HG02943 (cell line): ENCODE measurements around the gene OR2AG1.
"Not testable (repeated sequence)": the region's sequence is repeated elsewhere in the genome, so short reads cannot be mapped to it uniquely, and the experiment has no call there.

Experiments used
- ATAC-seq: cut with Tn5 transposase; IDR thresholded peaks from one replicate; pipeline ENCODE4 v1.9.1; 2021; ENCODE audit warnings: mild to moderate bottlenecking, low read depth, moderate library complexity; ENCODE audit not compliant: unreplicated experiment

OR2AG1 gene

DNA sequence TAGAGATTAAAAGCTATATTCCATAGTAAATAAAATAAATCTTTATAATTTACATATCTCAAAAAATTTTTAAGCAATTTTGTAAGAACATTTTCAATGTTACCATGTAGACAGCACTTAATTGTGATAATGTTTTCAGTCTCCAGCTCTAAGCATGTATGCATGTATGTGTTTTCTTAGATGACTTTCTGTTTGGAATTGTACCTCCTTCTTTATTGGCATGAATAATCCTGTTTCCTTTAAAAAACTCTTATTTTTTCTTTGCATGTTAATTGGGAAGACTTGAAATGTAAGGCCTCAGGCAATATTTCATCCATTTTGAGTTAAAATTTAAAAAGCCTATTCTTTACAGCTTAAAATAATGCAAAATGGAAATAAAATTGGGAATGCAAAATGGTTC lies 2.0 kb upstream of the OR2AG1 start:
- no peak for ATAC-seq

DNA sequence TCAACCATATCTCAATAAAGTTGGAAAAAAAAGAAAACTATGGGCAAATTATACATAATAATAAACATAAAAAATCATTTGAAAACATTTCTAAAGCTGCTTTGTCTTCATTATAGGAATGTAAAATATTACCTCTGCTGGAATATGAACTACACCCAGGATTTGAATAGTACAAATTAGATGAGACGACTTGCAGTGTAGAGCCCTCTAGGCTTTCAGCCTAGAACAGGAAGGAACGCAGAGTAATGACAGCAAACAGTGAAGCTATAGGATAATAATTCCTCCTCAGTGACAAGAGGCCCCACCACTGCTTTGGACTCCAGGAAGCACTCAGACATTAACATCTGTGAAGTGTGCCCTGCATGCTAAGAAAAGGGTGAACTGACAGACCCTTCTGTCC lies 7.7 kb downstream of the OR2AG1 start:
- ATAC-seq = no peak

DNA sequence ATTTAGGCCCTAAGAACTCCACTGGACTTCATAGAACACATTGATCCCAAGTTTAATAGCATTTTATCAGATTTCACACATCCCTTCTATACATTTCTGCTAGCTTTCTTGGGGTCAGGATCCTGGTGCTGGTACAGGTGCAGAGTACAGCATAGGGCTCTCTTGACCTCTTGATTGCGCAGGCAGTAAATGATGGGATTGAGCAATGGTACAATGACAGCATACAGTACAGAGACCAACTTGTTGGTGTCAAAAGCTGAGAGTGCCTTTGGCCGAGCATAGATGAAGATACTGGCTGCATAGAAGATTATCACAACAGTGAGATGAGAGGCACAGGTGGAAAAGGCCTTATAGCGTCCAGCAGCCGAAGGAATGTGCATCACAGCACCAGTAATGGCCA lies 11.8 kb downstream of the OR2AG1 start:
- ATAC-seq = no peak

DNA sequence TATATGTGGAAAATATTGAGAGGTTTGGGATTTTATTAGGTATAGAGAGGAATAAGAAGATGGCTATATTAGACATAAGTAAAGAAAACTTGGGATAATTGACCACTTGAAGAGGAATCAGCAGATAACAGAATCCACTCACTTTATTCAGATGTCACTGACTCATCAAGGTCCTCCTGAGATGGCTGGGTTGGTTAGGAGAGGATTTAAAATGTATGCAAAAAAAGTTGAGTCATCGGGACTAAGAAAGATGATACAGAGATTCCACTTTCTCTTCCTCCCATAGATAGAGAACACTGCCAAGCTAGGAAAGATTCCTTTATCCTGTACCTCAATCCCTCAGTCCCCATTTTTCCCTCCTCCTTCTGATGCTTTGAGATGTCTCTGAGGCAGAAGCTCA lies 16.6 kb downstream of the OR2AG1 start, which contains the start of gene OR6A2:
Gene OR6A2, minus strand, starts transcription at position 288 of the 400 bp plus-strand sequence. CDS start 3,981 bp downstream, outside the sequence.
- no peak for ATAC-seq

DNA sequence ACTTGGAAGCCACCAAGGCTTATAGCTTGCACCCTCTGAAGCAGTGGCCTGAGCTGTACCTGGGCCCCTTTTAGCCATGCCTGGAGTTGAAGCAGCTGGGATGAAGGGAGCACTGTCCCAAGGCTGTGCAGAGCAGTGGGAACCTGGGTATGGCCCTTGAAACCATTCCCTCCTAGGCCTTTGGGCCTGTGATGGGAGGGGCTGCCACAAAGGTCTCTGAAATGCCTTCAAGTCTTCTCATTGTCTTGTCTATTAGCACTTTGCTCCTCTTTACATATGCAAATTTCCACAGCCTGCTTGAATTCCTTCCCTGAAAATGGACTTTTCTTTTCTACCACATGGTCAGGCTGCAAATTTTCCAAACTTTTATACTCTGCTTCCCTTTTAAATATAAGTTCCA lies 18.3 kb downstream of the OR2AG1 start:
- ATAC-seq = not testable (repeated sequence)

DNA sequence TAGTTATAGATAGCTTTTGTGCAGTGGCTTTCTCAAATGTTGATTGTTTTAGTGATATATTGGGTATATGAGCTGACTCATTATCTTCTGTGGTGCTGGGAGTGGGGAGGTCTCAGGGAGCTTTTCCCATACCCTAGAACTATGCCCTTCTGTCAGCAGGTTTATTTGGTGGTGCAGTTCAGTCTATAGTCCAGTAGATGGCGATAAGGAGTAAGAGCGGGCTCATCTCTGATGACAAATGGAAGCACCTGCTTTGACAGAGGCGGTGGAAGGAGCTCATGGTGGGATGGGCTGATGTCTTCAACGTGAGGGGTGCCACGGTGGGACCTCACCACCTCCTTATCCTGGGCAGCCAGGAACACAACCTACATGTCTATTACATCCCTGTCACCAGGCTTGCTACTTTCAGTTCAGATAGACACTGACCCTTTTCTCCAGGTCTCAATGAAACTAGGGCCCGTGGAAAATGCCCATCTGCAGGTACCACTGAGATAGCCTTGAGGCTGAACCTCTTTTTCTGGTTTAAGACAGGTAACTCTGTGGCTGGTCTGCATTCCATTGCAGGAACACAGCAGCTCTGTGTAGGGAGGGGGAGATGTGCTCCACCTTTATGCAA lies 29.7 kb downstream of the OR2AG1 start:
- ATAC-seq = peak; percentile 82

DNA sequence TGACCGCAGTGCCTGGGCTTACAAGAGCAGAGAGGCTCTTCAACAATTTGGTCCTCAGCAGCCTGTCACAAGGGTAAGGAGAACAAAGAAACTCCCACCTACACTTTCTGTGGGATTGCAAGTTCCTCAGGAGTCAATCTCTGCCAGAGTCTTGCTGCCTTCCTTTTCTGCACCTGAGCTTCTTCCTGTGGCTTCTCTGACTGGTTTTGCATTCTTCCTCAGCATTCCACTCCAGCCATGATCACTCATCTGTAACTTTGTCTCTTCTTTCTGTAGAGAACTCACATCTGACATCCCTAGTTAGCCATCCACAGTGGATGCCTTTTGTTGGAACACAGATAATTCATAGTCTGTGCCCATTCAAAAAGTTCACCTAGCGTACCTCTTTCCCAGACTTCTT lies 30.8 kb downstream of the OR2AG1 start:
- ATAC-seq = no peak

DNA sequence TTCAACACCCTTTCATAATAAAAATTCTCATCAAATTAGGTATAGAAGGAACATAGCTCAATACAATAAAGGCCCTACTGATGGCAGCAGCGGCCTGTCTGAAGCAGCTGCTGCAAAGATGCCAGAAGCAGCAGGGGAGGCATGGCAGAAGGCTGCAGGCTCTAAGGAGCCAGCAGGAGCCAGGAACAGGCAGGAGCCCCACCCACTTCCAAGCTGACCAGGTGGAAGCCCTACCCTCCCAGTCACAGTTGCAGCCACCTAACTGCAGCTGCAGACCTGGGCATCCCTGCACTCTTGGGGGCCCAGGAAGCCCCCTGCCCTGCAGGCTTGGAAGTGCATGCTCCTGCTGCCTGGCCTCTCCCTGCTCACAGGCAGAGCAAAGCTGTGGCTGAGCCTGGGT lies 34.9 kb downstream of the OR2AG1 start:
- no peak for ATAC-seq

DNA sequence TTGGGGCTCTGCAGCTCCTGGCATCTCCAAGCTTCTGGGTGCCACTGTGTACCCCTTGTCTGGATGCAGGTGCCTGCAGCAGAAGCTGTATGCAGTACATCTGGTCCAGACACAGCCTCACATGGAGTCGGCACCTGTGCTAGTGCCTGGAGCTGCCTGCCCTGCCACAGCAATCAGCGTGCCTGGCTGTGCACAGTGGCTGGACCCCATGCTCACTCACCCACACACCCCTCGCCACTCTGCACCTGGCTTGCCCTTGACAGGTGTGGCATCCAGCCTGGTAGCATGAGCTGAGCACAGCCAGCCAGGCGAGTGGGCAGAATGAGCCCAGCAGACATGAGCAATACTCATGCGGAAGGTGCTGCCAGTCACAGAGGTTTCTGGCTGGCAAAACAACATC lies 36.1 kb downstream of the OR2AG1 start:
- ATAC-seq = no peak

DNA sequence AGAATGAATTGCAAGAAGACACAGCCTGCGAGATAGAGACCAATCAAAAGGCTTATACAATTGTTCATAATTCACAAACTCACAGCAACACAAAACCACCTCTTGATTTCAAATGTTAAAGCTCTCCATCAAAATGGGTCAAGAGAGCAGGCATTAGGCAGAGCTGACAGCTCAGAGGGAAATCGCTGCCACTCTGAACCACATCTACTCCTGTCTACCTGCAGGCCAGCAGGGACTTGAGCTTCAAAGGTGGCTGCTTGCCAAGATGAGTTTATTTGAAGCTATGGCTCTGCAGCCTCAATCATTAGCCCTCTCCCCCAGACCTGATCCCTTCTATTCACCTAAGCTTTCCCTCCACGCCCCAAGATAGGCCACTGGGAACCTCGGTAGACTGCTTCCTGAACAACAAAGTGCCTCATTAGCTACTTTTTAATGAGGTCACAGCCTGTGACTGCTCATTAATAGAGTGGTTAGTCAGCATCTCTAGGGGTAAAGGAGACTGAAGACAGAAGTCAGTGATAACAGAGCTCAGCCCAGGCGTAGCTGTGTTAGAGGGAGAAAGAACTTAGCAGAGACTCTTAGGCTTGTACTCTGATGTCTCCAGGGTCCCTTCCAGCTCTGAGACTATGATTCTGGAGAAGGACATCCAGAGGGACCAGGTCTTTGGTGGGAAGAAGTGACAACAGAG lies 41.5 kb downstream of the OR2AG1 start:
- no peak for ATAC-seq

DNA sequence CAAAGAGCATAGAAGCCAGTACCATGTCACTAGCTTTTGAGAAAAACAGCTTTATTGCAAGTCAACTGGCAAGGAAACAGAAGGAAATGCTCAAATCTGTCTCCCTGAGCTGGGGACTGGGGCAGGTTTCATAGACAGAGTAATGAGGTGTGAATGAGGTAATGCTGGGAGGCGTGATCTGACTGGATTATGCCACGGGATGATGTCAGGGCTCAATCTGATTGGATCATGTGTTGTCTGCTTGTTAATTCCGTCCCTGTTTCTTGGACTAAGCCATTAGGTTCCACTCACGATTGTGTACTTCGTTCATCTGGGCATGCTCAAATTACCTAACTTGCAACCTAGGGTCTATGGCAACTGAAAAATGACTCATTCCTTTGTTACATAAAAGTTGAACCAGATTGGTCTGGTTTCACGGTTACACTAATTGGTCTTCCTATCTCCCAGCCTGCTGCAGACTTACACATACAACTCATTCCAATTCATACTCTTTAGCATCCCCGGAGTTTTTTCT lies 42.5 kb downstream of the OR2AG1 start:
- ATAC-seq = no peak

DNA sequence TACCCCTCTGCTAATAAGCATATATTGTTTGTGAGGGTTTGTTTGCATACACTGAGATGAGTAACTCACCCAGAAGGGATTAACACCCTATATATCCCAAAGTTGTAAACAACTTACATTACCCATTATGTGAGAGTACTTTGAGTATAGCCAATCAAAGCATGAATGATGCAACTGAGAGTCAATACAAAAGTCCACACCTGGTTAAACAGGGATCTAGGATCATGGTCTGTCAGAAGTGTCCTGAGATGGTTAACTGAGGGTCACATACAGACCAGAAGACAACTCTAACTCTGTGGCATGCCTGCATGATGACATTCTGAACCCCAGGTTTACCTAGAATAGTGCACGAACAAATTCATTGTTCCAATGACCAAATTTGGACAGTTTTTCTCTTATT lies 45.3 kb downstream of the OR2AG1 start:
- ATAC-seq = no peak

DNA sequence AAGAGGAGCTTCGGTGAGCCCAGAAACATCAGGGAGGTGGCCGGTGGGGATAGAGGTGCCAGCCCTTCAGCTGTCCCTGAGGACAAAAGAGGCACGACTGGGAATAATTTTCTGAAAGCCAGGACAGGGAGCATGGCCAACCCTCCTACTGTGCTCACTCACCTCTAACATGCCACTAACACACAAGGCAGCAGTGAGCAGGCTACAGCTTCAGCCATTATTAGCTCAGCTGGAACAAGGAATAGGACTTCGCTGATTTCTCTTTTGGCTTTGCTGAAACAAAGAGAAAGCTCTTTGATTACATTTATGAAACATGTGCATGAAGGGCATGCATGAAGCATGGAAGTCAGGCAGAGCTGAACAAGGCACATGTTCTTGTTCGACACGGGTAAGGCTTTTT lies 50.5 kb downstream of the OR2AG1 start:
- ATAC-seq = no peak

DNA sequence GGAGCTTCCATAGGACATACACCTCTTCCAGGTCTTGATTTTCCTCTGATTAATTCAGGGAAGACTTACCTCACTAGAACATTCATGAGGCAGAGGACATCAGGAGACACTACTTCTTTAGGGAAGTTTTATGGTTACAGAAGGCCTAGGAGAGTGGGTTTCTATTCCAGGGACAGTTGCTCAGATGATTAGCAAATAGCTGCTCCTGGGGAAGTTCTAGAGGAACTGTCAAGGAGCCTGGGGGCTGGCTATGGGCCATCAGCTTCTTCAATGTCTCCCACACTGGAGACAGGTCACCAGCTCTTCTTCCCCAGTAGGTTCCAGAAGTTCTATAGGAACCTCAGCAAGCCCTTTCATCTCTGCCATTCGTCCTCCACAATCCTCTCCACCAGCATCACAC lies 51.2 kb downstream of the OR2AG1 start:
- no peak for ATAC-seq
